DMS114 treated with DMSO at 0.1 percent for 48 hours (cell line): ENCODE results near the gene APOL1.
"Not testable (repeated sequence)": the region's sequence is repeated elsewhere in the genome, so short reads cannot be mapped to it uniquely, and the experiment has no call there.

Source experiments
- DNase-seq: peaks from one replicate; lab custom pipeline; 2025; ENCODE audit not compliant: unreplicated experiment; lab: John Stamatoyannopoulos, UW

APOL1 gene

DNA sequence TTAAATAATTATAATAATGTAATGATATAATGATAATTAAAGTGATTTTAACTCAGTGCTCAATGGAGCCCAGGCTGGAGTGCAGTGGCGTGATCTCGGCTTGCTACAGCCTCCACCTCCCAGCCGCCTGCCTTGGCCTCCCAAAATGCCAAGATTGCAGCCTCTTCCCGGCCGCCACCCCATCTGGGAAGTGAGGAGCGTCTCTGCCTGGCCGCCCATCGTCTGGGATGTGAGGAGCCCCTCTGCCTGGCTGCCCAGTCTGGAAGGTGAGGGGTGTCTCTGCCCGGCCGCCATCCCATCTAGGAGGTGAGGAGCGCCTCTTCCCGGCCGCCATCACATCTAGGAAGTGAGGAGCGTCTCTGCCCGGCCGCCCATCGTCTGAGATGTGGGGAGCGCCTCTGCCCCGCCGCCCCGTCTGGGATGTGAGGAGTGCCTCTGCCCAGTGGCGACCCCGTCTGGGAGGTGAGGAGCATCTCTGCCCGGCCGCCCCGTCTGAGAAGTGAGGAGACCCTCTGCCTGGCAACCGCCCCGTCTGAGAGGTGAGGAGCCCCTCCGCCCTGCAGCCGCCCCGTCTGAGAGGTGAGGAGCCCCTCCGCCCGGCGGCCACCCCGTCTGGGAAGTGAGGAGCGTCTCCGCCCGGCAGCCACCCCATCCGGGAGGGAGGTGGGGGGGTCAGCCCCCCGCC, 37.6 kb downstream of the APOL1 start:
- not testable (repeated sequence) for DNase-seq

DNA sequence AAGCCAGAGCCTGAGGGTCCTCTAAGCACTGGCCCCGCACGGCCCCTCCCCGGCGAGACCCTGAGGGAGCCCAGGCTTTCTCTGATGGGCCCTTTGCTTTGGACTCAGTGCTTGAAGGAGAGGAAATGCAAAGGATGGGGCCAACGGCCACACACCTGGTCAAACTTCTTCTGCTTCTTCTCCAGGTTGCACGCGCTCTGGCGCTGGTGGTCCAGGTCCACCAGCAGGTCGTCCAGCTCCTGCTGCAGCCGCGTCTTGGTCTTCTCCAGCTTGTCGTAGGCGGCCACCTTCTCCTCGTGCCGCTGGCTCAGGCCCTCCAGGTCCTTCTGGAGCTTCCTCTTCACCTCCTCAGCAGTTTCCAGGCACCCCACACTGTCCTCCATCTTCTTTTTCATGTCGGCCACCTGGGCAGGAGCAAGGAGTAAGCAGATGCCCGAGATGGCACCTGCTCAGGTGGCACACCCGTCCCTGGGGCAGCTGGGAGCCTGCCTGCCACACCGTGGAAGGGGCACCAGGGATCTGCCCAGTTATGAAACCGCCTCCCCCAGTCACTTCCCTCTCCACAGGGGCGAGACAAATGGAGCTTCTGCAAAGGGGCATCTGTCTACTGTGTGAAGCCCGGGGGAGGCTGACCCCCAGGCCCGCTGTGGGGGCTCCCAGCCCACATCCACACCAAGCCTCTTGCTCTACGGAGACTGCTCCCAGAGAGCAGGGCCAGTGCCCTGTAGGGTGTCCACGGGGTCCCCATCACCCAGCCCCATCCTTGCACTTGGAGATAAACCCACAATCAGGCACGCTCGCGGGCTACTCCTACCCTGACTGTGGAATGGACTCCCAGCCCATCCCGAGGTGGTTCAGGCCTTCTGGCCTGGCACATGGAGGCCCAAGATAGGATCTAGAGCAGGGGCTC, 39.2 kb downstream of the APOL1 start:
- DNase-seq, result no peak

DNA sequence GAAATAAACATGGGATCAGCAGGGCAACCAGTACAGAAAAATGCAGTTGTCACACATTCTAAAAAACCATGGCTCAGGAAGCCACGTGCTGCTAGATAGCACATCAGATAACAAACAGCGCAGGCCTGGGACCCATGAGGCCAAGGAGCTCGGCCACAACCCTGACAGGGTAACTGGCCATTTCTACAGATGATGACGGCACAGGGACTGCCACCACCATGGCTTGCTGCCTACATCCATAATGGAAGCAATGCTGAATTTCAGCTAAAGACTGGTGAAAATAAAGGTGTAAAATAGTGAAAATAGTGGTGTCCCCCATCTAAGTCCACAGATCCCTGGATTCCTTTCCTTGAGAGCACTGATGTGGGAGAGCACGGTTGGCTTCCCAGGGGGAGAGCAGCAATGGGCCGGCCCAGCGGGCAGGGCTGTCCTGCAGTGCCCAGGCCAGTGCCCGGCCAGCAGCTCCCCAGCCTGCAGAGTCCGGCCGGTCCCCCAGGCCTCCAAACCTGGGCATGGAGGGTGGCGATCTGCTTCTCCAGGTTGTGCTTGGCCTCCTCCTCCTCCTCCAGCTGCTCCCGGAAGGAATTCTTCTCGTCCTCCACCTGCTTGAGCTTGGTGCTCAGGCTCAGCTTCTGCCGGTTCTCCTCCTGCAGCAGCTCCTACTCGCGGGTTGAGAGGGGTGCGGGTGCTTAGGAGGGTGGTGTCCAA, 40.0 kb downstream of the APOL1 start:
- no peak for DNase-seq

DNA sequence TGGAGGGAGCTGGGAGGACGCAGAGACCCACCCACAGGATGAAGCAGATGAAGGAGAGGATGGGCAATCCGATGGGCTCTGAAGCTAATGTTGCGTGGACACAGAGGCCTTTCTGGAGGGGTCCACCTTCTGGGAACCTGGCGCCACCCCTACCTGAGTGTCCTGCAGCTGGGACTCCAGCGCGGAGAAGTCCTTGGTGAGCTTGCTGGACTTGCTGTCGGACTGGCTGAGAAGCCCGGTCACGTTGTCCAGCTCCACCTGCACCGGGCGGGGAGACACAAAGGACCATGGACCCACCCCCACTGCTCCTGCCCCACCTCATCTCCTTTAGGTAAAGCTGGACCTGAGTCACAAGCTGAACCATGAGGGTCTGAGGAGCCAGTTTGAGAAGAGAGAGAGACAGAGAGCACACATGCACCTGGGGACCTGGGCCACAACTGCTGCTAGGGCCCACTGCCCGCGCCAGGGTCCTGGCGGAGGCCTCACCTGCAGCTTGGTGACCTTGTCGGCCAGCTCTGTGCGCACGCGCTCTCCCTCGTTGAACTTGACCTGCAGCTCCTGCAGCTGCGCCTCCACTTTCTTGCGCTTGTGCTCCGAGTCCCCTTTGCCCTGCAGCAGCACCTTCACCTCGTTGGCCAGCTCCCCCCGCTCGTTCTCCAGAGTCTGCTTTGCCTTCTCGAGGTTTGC, 40.8 kb downstream of the APOL1 start:
- DNase-seq, result no peak

DNA sequence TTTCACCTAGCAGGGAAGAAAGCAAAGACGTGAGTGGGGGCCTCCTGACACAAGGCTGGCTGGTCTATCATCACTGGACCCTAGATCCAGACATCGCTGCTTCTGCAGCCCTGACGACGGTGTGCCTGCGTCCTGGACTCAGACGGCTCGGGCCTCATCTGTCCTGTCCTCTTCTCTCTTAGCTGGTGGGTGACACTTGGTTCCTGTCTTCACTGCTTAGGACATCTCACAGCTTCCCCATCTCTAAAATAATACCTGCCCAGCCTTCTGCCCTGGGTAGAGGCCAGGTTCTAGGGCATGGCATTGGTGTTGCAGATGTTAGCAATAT, 41.3 kb downstream of the APOL1 start:
- no peak for DNase-seq

DNA sequence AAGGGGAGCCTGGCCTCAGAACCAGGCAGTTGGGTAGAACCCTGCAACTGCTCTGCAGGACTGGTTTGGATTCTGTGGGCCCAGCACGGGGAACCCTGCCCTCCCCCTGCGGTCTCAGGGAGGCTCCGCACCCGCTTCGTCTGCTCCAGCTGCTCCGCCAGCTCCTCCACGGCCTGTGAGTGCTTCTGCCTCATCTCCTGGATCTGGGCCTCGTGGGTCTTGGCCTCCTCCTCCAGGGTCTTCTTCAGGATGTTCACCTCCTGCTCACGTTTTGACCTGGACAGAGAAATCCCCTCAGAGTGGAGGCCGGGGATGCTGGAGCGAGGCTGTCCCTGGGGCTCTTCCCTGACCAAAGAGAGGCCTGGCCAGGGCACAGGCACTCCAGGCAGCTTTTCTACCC, 41.9 kb downstream of the APOL1 start:
- DNase-seq, result no peak

DNA sequence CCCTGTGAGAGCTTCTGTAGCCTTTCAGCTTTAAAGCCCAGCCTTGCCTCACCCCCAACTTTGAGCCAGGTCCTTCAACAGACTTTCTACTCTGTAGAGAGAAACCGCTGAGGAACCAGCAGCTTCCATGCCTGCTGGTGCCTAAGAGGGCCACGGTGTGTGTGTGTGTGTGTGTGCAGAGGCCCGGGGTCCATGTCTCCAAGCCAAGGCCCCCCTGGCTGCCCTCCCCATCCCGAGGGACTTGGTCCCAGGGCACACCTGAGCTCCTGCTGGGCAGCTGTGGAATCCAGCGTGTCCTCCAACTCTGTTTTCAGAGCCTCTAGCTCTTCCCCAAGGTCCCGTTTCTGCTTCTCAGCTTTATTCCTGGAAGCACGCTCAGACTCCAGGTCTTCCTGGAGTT, 42.3 kb downstream of the APOL1 start:
- no peak for DNase-seq

DNA sequence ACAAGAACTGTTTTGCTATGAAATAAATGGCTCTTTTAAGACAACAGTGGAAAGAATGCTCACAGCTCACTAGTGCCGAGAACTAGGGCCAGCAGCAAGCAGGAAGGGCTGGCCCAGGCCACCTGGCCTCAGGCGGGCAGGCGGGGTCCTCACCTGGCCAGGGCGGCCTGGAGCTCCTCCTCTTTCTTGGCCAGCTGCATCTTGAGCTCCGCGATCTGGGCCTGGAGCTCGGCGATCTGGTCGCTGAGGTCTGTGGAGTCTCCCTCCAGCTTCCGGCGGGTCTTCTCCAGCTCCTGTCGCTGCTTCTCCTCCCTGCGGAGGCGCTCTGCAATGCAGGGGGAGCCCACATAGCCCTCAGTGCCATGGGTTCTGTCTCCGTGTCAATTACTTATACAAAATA, 43.8 kb downstream of the APOL1 start:
- DNase-seq, result no peak

DNA sequence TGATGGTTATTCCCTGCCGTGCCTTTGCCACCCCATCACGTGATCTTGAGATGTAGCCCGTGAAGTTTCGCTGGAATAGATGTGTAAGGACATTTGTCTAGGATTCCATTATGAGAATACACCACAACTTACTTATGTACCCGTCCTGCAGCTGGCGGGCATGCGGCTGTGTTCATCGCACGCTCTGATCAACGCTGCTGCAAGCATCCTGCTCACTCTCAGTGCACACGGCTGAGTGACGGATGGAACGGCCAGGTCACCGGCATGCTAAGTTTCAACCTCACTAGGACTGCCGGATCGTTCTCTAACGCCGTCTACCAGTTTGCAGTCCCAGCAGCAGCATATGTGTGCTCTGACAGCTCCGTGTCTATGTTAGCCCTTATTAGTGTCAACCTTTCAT, 44.6 kb downstream of the APOL1 start:
- no peak for DNase-seq

DNA sequence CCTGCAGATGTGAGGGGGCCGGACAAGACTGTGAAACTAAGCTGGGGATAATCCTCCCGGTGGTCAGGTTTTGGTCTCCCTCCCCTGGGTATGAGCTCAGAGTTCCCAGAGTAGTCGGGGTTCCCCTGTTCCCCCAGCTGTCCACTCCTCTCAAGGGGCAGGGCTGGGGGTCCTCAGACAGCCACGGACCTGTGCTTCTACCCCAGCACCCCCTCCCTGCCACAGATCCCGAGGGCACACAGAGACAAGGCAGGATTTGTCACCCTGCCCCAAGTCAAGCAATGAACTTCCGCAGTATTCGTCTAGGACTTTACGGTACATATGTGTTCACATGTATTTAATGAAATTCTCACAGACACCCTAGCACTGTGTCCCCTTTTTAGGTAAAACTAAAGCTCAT, 45.2 kb downstream of the APOL1 start:
- DNase-seq, result no peak

DNA sequence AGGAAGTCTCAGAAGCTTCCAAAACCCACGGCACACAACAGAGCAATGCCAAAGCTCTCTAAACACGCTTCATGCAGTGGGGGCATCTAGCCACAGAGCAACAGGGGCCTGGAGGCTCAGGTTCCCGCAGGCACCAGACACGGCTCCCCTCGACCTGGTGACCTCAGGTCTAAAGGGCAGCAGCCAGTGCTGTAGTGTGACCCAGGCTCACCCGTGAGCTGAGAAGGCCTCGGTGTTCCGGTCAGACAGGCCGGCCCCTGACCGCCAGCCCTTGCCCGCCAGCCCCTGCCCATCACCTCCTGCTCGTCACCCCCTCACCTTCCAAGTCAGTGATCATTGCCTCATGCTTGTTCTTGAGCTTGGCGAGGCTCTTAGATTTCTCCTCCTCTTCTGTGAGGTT, 45.7 kb downstream of the APOL1 start:
- no peak for DNase-seq

DNA sequence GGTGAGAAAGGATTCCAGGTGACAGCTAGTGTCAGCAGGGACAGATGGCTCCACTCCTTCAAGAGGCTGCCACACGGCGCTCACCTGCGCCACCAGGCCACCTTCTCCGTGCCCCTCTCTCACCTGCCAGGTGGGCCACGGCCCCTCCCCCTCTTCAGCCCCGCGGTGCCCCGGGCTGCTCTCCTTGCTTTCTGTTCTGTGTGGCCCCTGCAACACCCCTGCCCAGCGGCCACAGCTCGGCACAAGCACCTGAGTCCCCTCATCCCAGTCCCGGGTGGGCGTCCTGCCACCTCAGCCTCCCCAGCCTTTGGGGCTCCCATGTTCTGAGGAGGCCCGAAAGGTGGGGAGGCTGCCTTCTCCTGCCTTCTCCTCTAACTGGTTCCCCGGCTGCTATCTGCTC, 46.4 kb downstream of the APOL1 start:
- no peak for DNase-seq

DNA sequence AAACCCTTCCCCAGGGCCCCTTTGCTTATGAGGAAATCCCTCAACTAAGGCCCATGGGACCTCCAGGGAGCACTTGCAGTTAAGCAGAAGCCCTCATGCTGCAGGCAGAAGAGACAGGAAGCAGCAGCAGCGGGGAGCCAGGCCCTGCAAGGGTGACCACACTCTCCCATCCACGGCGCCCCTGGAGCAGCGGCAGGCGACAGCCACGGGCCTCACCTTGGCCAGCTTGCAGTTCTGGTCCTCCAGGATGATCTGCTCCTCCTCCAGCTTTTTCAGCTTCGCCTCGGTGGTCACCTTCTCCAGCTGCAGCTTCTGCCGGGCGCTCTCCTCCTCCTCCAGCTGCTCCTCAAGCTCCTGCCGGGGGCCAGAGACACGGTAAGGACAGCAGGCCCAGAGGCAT, 47.0 kb downstream of the APOL1 start:
- no peak for DNase-seq

DNA sequence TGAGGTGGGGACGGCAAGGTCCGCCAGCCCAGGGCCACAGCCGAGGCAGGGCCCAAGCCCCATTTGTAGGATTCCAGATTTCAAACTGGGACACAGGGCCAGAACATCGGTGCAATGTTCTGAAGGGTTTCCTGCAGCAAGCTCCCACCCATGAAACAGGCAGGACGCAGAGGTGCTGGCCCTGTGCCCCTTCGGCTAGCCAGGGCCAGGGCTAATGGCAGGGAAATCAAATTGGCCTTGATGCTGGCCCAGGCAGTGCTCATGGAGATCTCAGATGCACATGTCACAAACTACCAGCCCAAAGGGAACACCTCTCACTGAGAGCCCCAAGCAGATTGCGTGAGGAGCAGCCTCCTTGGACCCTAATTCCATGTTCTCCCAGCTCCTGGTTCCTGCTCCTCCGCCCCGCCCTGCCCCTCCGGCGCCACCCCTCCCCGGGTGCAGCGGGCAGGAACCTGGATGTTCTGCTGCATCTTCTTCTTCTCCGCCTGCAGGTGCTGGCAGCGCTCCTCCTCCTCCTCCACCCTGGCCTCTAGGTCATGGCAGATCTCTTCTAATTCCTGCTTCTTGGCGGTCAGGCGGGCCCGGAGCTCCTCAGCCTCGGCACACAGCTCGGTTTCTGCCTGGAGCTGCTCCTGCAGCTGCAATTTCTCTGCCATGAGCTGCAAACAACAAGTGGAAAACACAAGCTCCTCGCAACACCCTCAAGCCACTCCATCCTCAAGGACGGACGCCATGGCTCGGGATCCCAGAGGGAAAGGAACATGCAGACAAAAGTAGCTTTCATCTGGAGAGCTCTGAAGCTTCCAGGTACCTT, 47.7 kb downstream of the APOL1 start:
- no peak for DNase-seq

DNA sequence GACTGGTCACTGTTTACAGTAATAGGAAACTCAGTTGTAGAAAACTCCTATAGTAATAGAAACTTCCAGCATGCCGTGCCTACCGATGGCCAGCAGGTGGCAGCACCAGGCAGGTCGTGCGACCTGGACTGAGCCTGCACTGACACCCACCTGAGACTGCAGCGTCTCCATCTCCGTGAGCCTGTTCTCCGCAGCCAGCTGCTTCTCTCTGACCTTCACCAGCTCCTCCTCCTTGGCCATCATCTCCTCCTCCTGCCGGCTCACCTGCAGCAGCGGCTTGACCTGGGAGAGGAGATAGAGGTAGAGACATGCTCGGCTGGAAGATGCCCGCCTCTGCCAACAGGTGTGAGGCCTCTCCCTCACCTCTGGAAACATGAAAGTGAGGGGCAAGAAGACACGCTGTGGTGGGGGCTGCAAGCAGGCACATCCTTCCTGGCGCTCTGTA, 48.5 kb downstream of the APOL1 start:
- DNase-seq, result peak; percentile 13

DNA sequence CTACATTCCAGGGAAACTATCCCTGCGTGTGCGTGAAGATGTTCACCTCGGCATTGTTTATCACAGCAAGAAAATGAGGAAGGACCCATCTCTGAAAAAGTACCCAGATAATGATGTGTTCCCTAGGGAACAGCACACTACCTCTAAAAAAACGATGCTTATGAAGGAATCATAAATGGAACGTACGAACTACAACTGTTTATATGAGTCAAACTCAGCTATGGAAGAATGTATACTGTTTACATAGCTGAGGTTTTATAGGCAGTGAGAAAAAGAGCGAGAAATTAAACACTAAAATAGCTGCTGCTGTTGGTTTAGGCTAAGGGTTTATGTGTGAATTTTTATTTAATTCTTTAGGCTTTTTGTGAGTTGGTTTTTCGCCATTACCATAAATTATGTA, 48.9 kb downstream of the APOL1 start:
- DNase-seq, result no peak

DNA sequence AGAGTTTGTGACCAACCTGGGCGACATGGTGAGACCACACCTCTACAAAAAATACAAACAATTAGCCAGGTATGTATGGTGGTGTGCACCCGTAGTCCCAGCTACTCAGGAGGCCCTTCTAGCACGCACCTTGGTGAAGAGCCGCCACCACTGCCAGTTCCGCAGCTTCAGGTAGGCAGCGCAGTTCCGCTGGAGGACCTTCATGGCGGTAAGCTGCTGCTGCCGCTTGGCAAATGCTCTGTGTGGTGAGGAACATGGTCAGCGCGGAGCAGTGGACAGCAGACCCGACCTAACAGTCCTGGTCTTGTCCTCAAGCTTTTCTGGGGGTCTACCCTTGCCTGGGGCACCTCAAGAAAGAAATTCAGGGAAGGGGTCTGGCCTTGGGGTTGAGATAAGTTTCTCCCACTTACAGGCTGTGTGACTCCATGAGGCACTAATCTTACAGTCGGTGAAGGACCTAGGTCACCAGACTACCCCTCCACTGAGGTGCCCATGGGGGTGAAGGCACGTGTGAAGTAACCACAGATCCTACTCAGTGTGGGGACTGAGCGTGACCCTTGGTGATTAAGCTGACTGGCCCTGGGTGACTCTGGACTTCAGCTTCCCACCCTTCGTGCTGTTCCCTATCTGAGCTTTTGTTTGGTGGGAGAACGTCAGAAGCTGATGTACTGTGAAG, 49.6 kb downstream of the APOL1 start:
- DNase-seq, result no peak

DNA sequence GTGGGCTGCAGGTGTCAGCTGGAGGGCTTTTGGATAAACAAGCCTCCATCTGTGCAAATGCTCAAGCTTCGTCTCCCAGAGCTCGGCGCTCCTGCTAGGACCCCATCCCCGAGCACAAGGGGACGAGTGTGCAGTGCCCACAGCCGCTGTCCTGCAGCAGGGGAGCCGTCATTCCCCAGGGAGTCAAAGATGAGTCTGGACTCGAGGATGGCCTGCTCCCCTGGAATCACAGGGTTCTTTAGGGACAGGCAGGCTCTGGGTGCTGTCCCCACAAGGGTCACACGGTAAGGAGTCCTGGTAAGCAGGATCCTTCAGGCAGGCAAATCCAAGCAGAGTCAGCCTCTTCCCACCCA, 50.2 kb downstream of the APOL1 start:
- no peak for DNase-seq

DNA sequence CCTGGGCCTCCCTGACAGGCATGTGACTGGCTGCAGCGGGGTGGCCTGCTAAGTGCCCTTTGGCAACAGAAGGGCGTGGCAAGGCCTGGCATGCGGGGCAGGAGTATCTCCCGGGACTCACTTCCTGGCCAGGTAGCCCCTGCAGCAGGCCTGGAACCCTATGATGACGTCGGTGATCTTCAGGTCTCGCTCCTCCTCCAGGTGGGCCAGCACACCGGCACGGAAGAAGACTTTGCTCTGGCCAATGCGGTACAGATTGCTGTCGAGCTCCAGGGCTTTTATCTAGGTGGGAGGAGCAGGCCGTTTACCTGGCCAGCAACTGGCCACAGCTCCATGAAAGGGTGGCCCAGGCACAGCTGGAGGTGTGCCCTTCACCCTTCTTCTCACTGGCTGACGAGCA, 50.9 kb downstream of the APOL1 start:
- no peak for DNase-seq

DNA sequence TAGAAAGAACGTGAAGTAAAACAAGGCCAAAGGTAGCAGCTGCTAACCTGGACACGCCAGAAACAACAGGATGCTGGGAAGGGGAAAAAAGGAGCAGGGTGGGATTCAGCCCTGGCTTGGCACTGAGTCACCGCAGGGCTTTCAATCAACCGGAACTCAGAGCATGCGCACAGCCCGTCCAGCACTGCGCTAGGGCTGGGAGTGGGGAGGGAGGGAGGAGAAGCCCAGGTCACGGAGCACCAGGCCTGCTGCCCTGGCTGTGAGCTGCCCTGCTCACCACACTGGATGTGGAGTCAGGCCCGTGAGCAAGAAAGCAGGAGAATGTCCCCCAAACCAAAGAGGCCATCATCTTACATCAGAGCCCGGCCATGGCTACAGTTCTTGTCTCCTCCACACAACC, 51.5 kb downstream of the APOL1 start:
- DNase-seq, result no peak
